HEK293 (cell line): Measurements from ENCODE around the gene CC2D2A.

Experiments
- YY1 ChIP-seq: fragments of 450-650 bp; formaldehyde crosslinking; IDR thresholded peaks from 2 replicates; pipeline ENCODE4 v1.5.1; 2018; ENCODE audit warnings: missing biosample characterization, missing genetic modification characterization
- ZNF121 ChIP-seq: fragments of 450-650 bp; formaldehyde crosslinking; IDR thresholded peaks from 2 replicates; pipeline ENCODE4 v1.5.1; 2016; ENCODE audit warnings: missing biosample characterization, missing genetic modification characterization
- ZNF776 ChIP-seq: fragments of 450-650 bp; formaldehyde crosslinking; IDR thresholded peaks from 2 replicates; pipeline ENCODE4 v1.5.0; 2017; ENCODE audit warnings: missing biosample characterization, missing genetic modification characterization, borderline replicate concordance

- TF ChIP-seq YY1 (tag by site-specific recombination) (no peak), ZNF776 (tag by site-specific recombination) (no peak), ZNF121 (tag by site-specific recombination) (no peak)
These were observed 41.3 kb downstream of the CC2D2A start for GRCh38 chr4:15510961-15511360.
